ENCODE data around the gene CERS6.

- TF ChIP-seq GATA3 (IDR thresholded peaks at IDR 0.05; ENCODE audit: low read depth, low read length) (no peak), GATA2 (IDR thresholded peaks at IDR 0.05; ENCODE audit: low read depth, low read length) (no peak)
These were observed 284.7 kb downstream of the CERS6 start for GRCh38 chr2:168740788-168741187.
